Lower lobe of right lung (tissue), 2 donors: Measurements from ENCODE around the gene TOM1L2. TPM values are rescaled to one million over a fixed set of nuclear protein-coding genes. Genes with fewer than 3 reads are reported as not detected.

Experiments
- ATAC-seq, 2 donors: fragments of 200-7000 bp; cut with Tn5 transposase; one replicate each; pipeline ENCODE4 v1.9.1; 2020 to 2022; ENCODE audit warnings: mild to moderate bottlenecking in 2 of 2, moderate library complexity in 2 of 2
- DNase-seq: peaks from one replicate; pipeline ENCODE4 v3.0.0-alpha.2; 2020
- H3K27ac ChIP-seq: fragments of 200-600 bp; one replicate; pipeline ENCODE4 v1.8.0; 2022
- H3K27me3 ChIP-seq: fragments of 200-600 bp; one replicate; pipeline ENCODE4 v1.8.0; 2022; ENCODE audit warnings: low read depth
- H3K36me3 ChIP-seq: fragments of 200-600 bp; one replicate; pipeline ENCODE4 v1.8.0; 2022; ENCODE audit warnings: mild to moderate bottlenecking
- H3K4me1 ChIP-seq: fragments of 200-600 bp; one replicate; pipeline ENCODE4 v1.8.0; 2022
- H3K4me3 ChIP-seq: fragments of 200-600 bp; one replicate; pipeline ENCODE4 v1.8.0; 2022; ENCODE audit warnings: mild to moderate bottlenecking
- H3K9me3 ChIP-seq: fragments of 200-600 bp; one replicate; pipeline ENCODE4 v1.8.0; 2022
- intact Hi-C: fragments of 100-400 bp; cut with DNase I; formaldehyde crosslinking; loops from one replicate; pipeline ENCODE4 v1.11.0; 2022
- total RNA-seq: library from RNA; stranded (reverse); fragmentation: NEBNext Ultra II Directional; extraction: Animal tissue kit (Norgen Biotek cat#: 25700); gene quantifications from one replicate; pipeline ENCODE4 v1.2.1, GENCODE V29; 2021
- TF ChIP-seq, protein P1 (sequence below): fragments of 200-600 bp; IDR thresholded peaks from one replicate; pipeline ENCODE4 v1.8.0; 2022; ENCODE audit warnings: antibody characterized with exemption, mild to moderate bottlenecking
- donor health status: DM: no; HTN: yes; CAD: no; lungs with severe emphysema.

TOM1L2 gene
- total RNA-seq, 1 donor from 2014 or later: 63.4 TPM

DNA sequence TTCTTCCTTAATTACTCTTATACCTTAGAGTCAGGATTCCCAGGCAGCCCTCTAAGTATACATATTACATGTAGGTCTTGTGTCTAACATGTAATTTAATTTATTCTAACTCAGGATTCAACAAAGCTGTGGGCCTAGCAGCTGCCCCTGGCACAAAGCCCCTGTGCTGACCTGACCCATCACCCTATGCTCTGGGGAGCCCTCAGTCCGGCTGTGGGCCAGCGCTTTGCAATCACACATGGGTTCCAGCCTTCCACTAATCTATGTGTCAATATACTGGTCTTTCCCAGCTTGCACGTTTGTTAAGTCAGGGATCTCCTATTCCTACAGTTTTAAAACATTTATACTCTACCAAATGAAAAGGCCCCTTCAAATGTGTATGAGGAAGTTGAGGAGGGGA lies 72.7 kb downstream of the TOM1L2 start:
- intact Hi-C loops: no loop called here
- ATAC-seq (no peak), DNase-seq (no peak)
- TF ChIP-seq, protein P1, sequence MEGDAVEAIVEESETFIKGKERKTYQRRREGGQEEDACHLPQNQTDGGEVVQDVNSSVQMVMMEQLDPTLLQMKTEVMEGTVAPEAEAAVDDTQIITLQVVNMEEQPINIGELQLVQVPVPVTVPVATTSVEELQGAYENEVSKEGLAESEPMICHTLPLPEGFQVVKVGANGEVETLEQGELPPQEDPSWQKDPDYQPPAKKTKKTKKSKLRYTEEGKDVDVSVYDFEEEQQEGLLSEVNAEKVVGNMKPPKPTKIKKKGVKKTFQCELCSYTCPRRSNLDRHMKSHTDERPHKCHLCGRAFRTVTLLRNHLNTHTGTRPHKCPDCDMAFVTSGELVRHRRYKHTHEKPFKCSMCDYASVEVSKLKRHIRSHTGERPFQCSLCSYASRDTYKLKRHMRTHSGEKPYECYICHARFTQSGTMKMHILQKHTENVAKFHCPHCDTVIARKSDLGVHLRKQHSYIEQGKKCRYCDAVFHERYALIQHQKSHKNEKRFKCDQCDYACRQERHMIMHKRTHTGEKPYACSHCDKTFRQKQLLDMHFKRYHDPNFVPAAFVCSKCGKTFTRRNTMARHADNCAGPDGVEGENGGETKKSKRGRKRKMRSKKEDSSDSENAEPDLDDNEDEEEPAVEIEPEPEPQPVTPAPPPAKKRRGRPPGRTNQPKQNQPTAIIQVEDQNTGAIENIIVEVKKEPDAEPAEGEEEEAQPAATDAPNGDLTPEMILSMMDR: no peak
- no peak overlapping the region for H3K4me3 ChIP-seq
- no peak overlapping the region for H3K27ac ChIP-seq
- peaks cover 41% of the 10 kb centered on the region for H3K36me3 ChIP-seq
- no peaks in the 10 kb centered on the region for H3K27me3 ChIP-seq
- peaks cover 29% of the 10 kb centered on the region for H3K4me1 ChIP-seq
- H3K9me3 ChIP-seq: no peaks in the 10 kb centered on the region

DNA sequence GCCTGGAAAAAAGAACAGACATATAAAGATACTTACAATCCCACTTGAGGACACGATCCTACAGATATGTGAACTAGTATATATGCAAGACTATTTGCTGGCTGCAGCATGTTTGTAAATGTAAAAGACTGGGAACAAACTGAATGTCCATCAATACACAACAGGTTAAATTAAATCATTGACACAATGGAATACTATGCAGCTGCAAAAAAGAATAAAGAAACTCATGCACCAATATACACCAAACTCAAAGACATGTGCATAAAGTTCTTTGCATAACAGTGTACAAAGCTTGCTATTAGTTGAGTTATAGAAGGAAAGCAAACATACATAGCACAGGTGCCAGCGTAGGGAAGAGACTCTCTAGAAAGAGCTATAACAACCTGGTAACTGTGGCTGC lies 73.5 kb downstream of the TOM1L2 start:
- H3K36me3 ChIP-seq: peaks cover 48% of the 10 kb centered on the region
- ATAC-seq (no peak), DNase-seq (no peak)
- TF ChIP-seq, protein P1: no peak
- H3K4me3 ChIP-seq: no peak overlapping the region
- H3K27ac ChIP-seq: no peak overlapping the region
- no peaks in the 10 kb centered on the region for H3K27me3 ChIP-seq
- H3K9me3 ChIP-seq: no peaks in the 10 kb centered on the region
- intact Hi-C loops: no loop called here
- H3K4me1 ChIP-seq: peaks cover 29% of the 10 kb centered on the region

DNA sequence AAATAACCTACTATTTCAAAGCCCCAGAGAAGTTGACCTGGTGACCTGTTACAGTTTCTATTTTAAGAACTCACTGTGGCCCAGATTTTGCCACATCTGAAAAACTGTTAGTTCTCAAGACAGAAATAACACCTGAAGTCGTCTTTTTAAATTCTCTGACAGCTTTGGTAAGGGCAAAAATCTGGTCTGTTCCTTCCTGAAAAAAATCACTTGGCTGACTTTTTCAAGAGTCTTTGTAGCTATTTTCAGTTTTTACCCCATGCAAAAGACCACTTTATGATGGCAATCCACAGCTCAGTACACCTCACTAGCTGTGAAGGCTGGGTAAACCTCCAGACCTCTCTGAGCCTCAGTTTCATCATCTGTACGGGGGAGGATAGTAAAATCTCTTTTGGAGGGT lies 74.8 kb downstream of the TOM1L2 start:
- no peak for DNase-seq
- intact Hi-C loops: no loop called here
- ATAC-seq: no peak

DNA sequence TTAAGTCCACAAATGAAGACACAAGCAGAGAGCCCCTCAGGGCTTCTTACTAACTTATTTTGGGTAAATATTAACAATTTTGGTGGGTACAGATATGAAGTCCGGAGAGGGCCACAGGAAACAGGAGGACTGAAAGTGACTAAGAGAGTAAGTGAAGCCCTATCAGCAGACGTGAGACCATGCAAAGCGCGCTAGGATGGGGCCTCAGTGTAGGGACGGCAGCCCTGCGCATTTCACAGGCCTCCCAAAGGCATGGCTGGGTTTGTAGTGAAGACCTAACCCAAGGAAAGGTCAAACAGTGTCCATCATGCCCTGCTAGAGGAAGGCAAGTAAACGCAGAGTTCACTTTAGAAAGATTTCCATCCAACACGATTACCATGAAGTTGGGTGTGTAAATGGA lies 75.5 kb downstream of the TOM1L2 start:
- Histone ChIP-seq H3K4me3 (no peak overlapping the region), H3K27me3 (no peaks in the 10 kb centered on the region), H3K27ac (no peak overlapping the region), H3K36me3 (peaks cover 58% of the 10 kb centered on the region), H3K4me1 (peaks cover 28% of the 10 kb centered on the region), H3K9me3 (no peaks in the 10 kb centered on the region)
- DNase-seq (no peak), ATAC-seq (no peak)
- TF ChIP-seq, protein P1: no peak
- intact Hi-C loops: no loop called here

More for the DNA sequence above, 74.8 kb downstream of the TOM1L2 start:
- Histone ChIP-seq H3K9me3 (no peaks in the 10 kb centered on the region), H3K27ac (no peak overlapping the region), H3K36me3 (peaks cover 58% of the 10 kb centered on the region), H3K27me3 (no peaks in the 10 kb centered on the region), H3K4me1 (peaks cover 29% of the 10 kb centered on the region), H3K4me3 (no peak overlapping the region)
- TF ChIP-seq, protein P1: no peak

- Histone ChIP-seq H3K4me3 (no peak overlapping the region), H3K36me3 (peaks cover 66% of the 10 kb centered on the region), H3K9me3 (no peaks in the 10 kb centered on the region), H3K4me1 (peaks cover 12% of the 10 kb centered on the region), H3K27ac (no peak overlapping the region), H3K27me3 (no peaks in the 10 kb centered on the region)
- no peak for ATAC-seq
- DNase-seq: no peak
- TF ChIP-seq, protein P1: no peak
- intact Hi-C loops: no loop called here
Observed at GRCh38 chr17:17893801-17894644, 78.2 kb downstream of the TOM1L2 start.
